Naive B cell (primary cell): ENCODE results near the gene LRG1. TPM values are rescaled to one million over a fixed set of nuclear protein-coding genes. Genes with fewer than 3 reads are reported as not detected.

Experiments used
- ATAC-seq, 2 donors: fragments of 150-1000 bp; cut with Tn5 transposase; 2 replicates each; pipeline ENCODE4 v1.10.0; 2021; ENCODE audit warnings: low read depth in 2 of 2, mild to moderate bottlenecking in 2 of 2, moderate library complexity in 2 of 2
- DNase-seq: peaks from one replicate; pipeline ENCODE4 v3.0.0; 2022
- H3K27ac Mint-ChIP-seq, 6 donors: one replicate each; pipeline ENCODE4 v1.8.0; 2020 to 2022; ENCODE audit warnings: mild to moderate bottlenecking in 6 of 6, mixed read lengths in 6 of 6, moderate library complexity in 5 of 6, inconsistent platforms in 2 of 6
- H3K27me3 Mint-ChIP-seq, 3 donors: one replicate each; pipeline ENCODE4 v1.8.0; 2021 to 2022; ENCODE audit warnings: mixed read lengths in 3 of 3, mild to moderate bottlenecking in 1 of 3
- H3K36me3 Mint-ChIP-seq, 2 donors: one replicate each; pipeline ENCODE4 v1.8.0; 2020 to 2022; ENCODE audit warnings: mixed read lengths in 2 of 2, inconsistent platforms in 1 of 2, mild to moderate bottlenecking in 1 of 2
- H3K4me1 Mint-ChIP-seq, 3 donors: one replicate each; pipeline ENCODE4 v1.8.0; 2020 to 2022; ENCODE audit warnings: mixed read lengths in 3 of 3, inconsistent platforms in 1 of 3, mild to moderate bottlenecking in 1 of 3, moderate library complexity in 1 of 3
- H3K4me3 Mint-ChIP-seq, 8 donors: one replicate each; pipeline ENCODE4 v1.8.0; 2020 to 2022; ENCODE audit warnings: mild to moderate bottlenecking in 8 of 8, mixed read lengths in 8 of 8, moderate library complexity in 8 of 8, inconsistent platforms in 2 of 8
- H3K9me3 Mint-ChIP-seq, 7 donors: one replicate each; pipeline ENCODE4 v1.8.0; 2020 to 2022; ENCODE audit warnings: mixed read lengths in 7 of 7, mild to moderate bottlenecking in 5 of 7, inconsistent platforms in 2 of 7, moderate library complexity in 1 of 7
- polyA plus RNA-seq, 6 donors: library from polyadenylated mRNA; unstranded; fragments of 300-500 nt; fragmentation: Illumina TruSeq; gene quantifications; one replicate each; pipeline ENCODE4 v1.2.3, GENCODE V29; 2021; ENCODE audit warnings: low read depth in 6 of 6

LRG1 gene
- polyA plus RNA-seq, 6 donors from 2014 or later, result 0.12 to 0.58 (median 0.25) TPM; not detected in 3

GRCh38 chr19:4504297-4504701 is 35.5 kb downstream of the LRG1 start:
- Mint-ChIP-seq H3K36me3 (peaks cover 4 to 18% of the 10 kb centered on the region in 2 donors), H3K4me3 (no peak overlapping the region), H3K27ac (no peak overlapping the region), H3K27me3 (no peaks in the 10 kb centered on the region), H3K9me3 (peaks cover 0 to 5% (median 0%) of the 10 kb centered on the region in 7 donors), H3K4me1 (peaks cover 0 to 8% (median 0%) of the 10 kb centered on the region in 3 donors)
- ATAC-seq (no peak), DNase-seq (no peak)

GRCh38 chr19:4503825-4504170 is 36.0 kb downstream of the LRG1 start:
- Mint-ChIP-seq H3K27me3 (no peaks in the 10 kb centered on the region), H3K4me3 (no peak overlapping the region), H3K36me3 (peaks cover 4 to 18% of the 10 kb centered on the region in 2 donors), H3K4me1 (peaks cover 0 to 8% (median 0%) of the 10 kb centered on the region in 3 donors), H3K9me3 (peaks cover 0 to 5% (median 0%) of the 10 kb centered on the region in 7 donors), H3K27ac (no peak overlapping the region)
- DNase-seq, result no peak
- no peak for ATAC-seq

GRCh38 chr19:4503132-4503824 is 36.6 kb downstream of the LRG1 start:
- H3K36me3 Mint-ChIP-seq, result peaks cover 4 to 18% of the 10 kb centered on the region in 2 donors
- ATAC-seq, result no peak
- no peak for DNase-seq
- peaks cover 0 to 5% (median 0%) of the 10 kb centered on the region in 7 donors for H3K9me3 Mint-ChIP-seq
- H3K4me1 Mint-ChIP-seq, result peaks cover 0 to 8% (median 0%) of the 10 kb centered on the region in 3 donors
- H3K27ac Mint-ChIP-seq, result no peak overlapping the region
- no peaks in the 10 kb centered on the region for H3K27me3 Mint-ChIP-seq
- H3K4me3 Mint-ChIP-seq, result no peak overlapping the region

GRCh38 chr19:4502282-4503131 is 37.3 kb downstream of the LRG1 start:
- no peaks in the 10 kb centered on the region for H3K27me3 Mint-ChIP-seq
- H3K27ac Mint-ChIP-seq, result no peak overlapping the region
- peaks cover 0 to 8% (median 0%) of the 10 kb centered on the region in 3 donors for H3K4me1 Mint-ChIP-seq
- no peak overlapping the region for H3K4me3 Mint-ChIP-seq
- ATAC-seq (no peak), DNase-seq (no peak)
- peaks cover 0 to 5% (median 0%) of the 10 kb centered on the region in 7 donors for H3K9me3 Mint-ChIP-seq
- peaks cover 4 to 18% of the 10 kb centered on the region in 2 donors for H3K36me3 Mint-ChIP-seq

- peaks cover 4 to 18% of the 10 kb centered on the region in 2 donors for H3K36me3 Mint-ChIP-seq
- ATAC-seq (no peak), DNase-seq (no peak)
These were observed 38.1 kb downstream of the LRG1 start for GRCh38 chr19:4501691-4502090.

GRCh38 chr19:4500841-4501591 is 38.8 kb downstream of the LRG1 start:
- Mint-ChIP-seq H3K4me3 (no peak overlapping the region), H3K27me3 (no peaks in the 10 kb centered on the region), H3K36me3 (peaks cover under 1 to 12% of the 10 kb centered on the region in 2 donors), H3K4me1 (peaks cover 0 to 4% (median 0%) of the 10 kb centered on the region in 3 donors), H3K27ac (no peak overlapping the region), H3K9me3 (peaks cover 0 to 2% (median 0%) of the 10 kb centered on the region in 7 donors)
- no peak for ATAC-seq
- no peak for DNase-seq

More at GRCh38 chr19:4501691-4502090, 38.1 kb downstream of the LRG1 start:
- no peak overlapping the region for H3K27ac Mint-ChIP-seq
- H3K9me3 Mint-ChIP-seq, result peaks cover 0 to 5% (median 0%) of the 10 kb centered on the region in 7 donors
- H3K4me3 Mint-ChIP-seq, result no peak overlapping the region
- no peaks in the 10 kb centered on the region for H3K27me3 Mint-ChIP-seq
- peaks cover 0 to 8% (median 0%) of the 10 kb centered on the region in 3 donors for H3K4me1 Mint-ChIP-seq

GRCh38 chr19:4499855-4500254 is 40.0 kb downstream of the LRG1 start:
- Mint-ChIP-seq H3K36me3 (peaks cover 0 to under 1% of the 10 kb centered on the region in 2 donors), H3K9me3 (no peaks in the 10 kb centered on the region), H3K4me1 (no peaks in the 10 kb centered on the region), H3K4me3 (no peak overlapping the region), H3K27me3 (no peaks in the 10 kb centered on the region), H3K27ac (no peak overlapping the region)
- ATAC-seq (no peak), DNase-seq (no peak)

GRCh38 chr19:4499318-4499717 is 40.5 kb downstream of the LRG1 start:
- Mint-ChIP-seq H3K27me3 (no peaks in the 10 kb centered on the region), H3K4me1 (no peaks in the 10 kb centered on the region), H3K27ac (peak overlapping the region in 1 of 6 donors; percentile 43), H3K9me3 (no peaks in the 10 kb centered on the region), H3K4me3 (peak overlapping the region in 2 of 8 donors; percentile 29 to 77), H3K36me3 (no peaks in the 10 kb centered on the region)
- no peak for DNase-seq
- ATAC-seq, result no peak

GRCh38 chr19:4498694-4499093 is 41.1 kb downstream of the LRG1 start:
- no peaks in the 10 kb centered on the region for H3K27me3 Mint-ChIP-seq
- H3K36me3 Mint-ChIP-seq, result no peaks in the 10 kb centered on the region
- H3K27ac Mint-ChIP-seq, result no peak overlapping the region
- no peak overlapping the region for H3K4me3 Mint-ChIP-seq
- no peaks in the 10 kb centered on the region for H3K4me1 Mint-ChIP-seq
- no peaks in the 10 kb centered on the region for H3K9me3 Mint-ChIP-seq
- DNase-seq (no peak), ATAC-seq (no peak)

GRCh38 chr19:4497770-4498389 is 42.0 kb downstream of the LRG1 start:
- Mint-ChIP-seq H3K27me3 (no peaks in the 10 kb centered on the region), H3K27ac (no peak overlapping the region), H3K9me3 (no peaks in the 10 kb centered on the region), H3K4me3 (no peak overlapping the region), H3K36me3 (no peaks in the 10 kb centered on the region), H3K4me1 (no peaks in the 10 kb centered on the region)
- ATAC-seq (no peak), DNase-seq (no peak)

GRCh38 chr19:4496304-4496703 is 43.5 kb downstream of the LRG1 start:
- H3K4me1 Mint-ChIP-seq, result no peaks in the 10 kb centered on the region
- H3K9me3 Mint-ChIP-seq, result no peaks in the 10 kb centered on the region
- no peak for ATAC-seq
- H3K27me3 Mint-ChIP-seq, result no peaks in the 10 kb centered on the region
- H3K36me3 Mint-ChIP-seq, result no peaks in the 10 kb centered on the region
- DNase-seq, result no peak
- H3K4me3 Mint-ChIP-seq, result no peak overlapping the region
- no peak overlapping the region for H3K27ac Mint-ChIP-seq

- no peaks in the 10 kb centered on the region for H3K9me3 Mint-ChIP-seq
- DNase-seq, result no peak
- H3K4me3 Mint-ChIP-seq, result peak overlapping the region in 1 of 8 donors; percentile 29
- H3K4me1 Mint-ChIP-seq, result no peaks in the 10 kb centered on the region
- peaks cover 0 to 2% of the 10 kb centered on the region in 2 donors for H3K36me3 Mint-ChIP-seq
- no peak for ATAC-seq
- H3K27me3 Mint-ChIP-seq, result no peaks in the 10 kb centered on the region
- H3K27ac Mint-ChIP-seq, result no peak overlapping the region
These were observed 44.4 kb downstream of the LRG1 start for GRCh38 chr19:4495471-4495870.

- ATAC-seq, result no peak
- H3K4me3 Mint-ChIP-seq, result no peak overlapping the region
- no peaks in the 10 kb centered on the region for H3K4me1 Mint-ChIP-seq
- H3K36me3 Mint-ChIP-seq, result peaks cover 0 to 4% of the 10 kb centered on the region in 2 donors
- H3K27ac Mint-ChIP-seq, result peak overlapping the region in 1 of 6 donors; percentile 52
- no peaks in the 10 kb centered on the region for H3K27me3 Mint-ChIP-seq
- no peaks in the 10 kb centered on the region for H3K9me3 Mint-ChIP-seq
- no peak for DNase-seq
These were observed 45.2 kb downstream of the LRG1 start for GRCh38 chr19:4494691-4495064.
